Vagina (tissue), 2 donors: ENCODE data around the gene ARHGAP4. TPM values are rescaled to one million over a fixed set of nuclear protein-coding genes. Genes with fewer than 3 reads are reported as not detected.

Source experiments
- DNase-seq, 2 donors: peaks; one replicate each; pipeline ENCODE4 v3.0.0-alpha.2; 2017; ENCODE audit errors: extremely low spot score in 2 of 2
- H3K27ac ChIP-seq: fragments of 200-600 bp; sonication (generic); one replicate; pipeline ENCODE4 v1.5.1; 2019
- H3K27me3 ChIP-seq: fragments of 200-600 bp; sonication (generic); one replicate; pipeline ENCODE4 v1.5.1; 2019
- H3K36me3 ChIP-seq, 2 donors: fragments of 200-600 bp; sonication (generic); one replicate each; pipeline ENCODE4 v1.5.1; 2017 to 2019
- H3K4me1 ChIP-seq: fragments of 200-600 bp; sonication (generic); one replicate; pipeline ENCODE4 v1.5.1; 2019
- H3K4me3 ChIP-seq, 2 donors: fragments of 200-600 bp; sonication (generic); 1 replicate in 1 of 2; 2 replicates in 1 of 2; pipeline ENCODE4 v1.5.1; 2016 to 2019
- H3K9me3 ChIP-seq: fragments of 200-600 bp; sonication (generic); one replicate; pipeline ENCODE4 v1.5.1; 2019
- CTCF ChIP-seq, 3 experiments: fragments of 450-650 bp in 2 of 3; fragments of 200-600 bp in 1 of 3; sonication (generic) in 1 of 3; IDR thresholded peaks; one replicate each; pipeline ENCODE4 v1.5.1; 2017 to 2019; ENCODE audit warnings: antibody characterized with exemption in 3 of 3, mild to moderate bottlenecking in 2 of 3, moderate library complexity in 2 of 3
- POLR2A ChIP-seq, 2 donors: fragments of 450-650 bp; IDR thresholded peaks; one replicate each; pipeline ENCODE4 v1.6.1; 2017; ENCODE audit warnings: antibody characterized with exemption in 2 of 2, mild to moderate bottlenecking in 2 of 2, moderate library complexity in 2 of 2
- POLR2AphosphoS5 ChIP-seq, 2 donors: sonication (generic); formaldehyde crosslinking; IDR thresholded peaks; one replicate each; pipeline ENCODE4 v1.9.0; 2017; ENCODE audit warnings: antibody characterized with exemption in 2 of 2, mild to moderate bottlenecking in 2 of 2, low read depth in 1 of 2; ENCODE audit not compliant: insufficient read depth in 1 of 2
- intact Hi-C: fragments of 100-400 bp; cut with DNase I; formaldehyde crosslinking; loops from one replicate; pipeline ENCODE4 v1.15.1; 2023
- total RNA-seq: library from RNA; depleted of rRNA; stranded (reverse); fragments of >200 nt; gene quantifications from one replicate; pipeline ENCODE4 v1.2.3, GENCODE V29; 2016

Gene ARHGAP4
- total RNA-seq, 1 donor from 2014 or later, result 36.6 TPM

- Histone ChIP-seq H3K9me3 (no peaks in the 10 kb centered on the region), H3K36me3 (peaks cover 0 to 15% of the 10 kb centered on the region in 2 donors), H3K27me3 (no peaks in the 10 kb centered on the region), H3K27ac (no peak overlapping the region), H3K4me1 (peaks cover 50% of the 10 kb centered on the region), H3K4me3 (no peak overlapping the region)
- no peak for DNase-seq
- no peak for TF ChIP-seq POLR2A (IDR thresholded peaks at IDR 0.05)
- TF ChIP-seq CTCF (IDR thresholded peaks at IDR 0.05), result no peak
- no peak for TF ChIP-seq POLR2AphosphoS5 (IDR thresholded peaks at IDR 0.05; ENCODE audit: insufficient read depth in 1 of 2, low read depth in 1 of 2)
- intact Hi-C loops, result no loop called here
Measured at GRCh38 chrX:153967536-153968224, 41.6 kb upstream of the ARHGAP4 start.

GRCh38 chrX:153966841-153967535 lies 40.9 kb upstream of the ARHGAP4 start:
- Histone ChIP-seq H3K4me1 (peaks cover 50% of the 10 kb centered on the region), H3K27me3 (no peaks in the 10 kb centered on the region), H3K9me3 (no peaks in the 10 kb centered on the region), H3K27ac (no peak overlapping the region), H3K4me3 (no peak overlapping the region), H3K36me3 (peaks cover 0 to 21% of the 10 kb centered on the region in 2 donors)
- no peak for DNase-seq
- intact Hi-C loops, result no loop called here
- TF ChIP-seq POLR2AphosphoS5 (IDR thresholded peaks at IDR 0.05; ENCODE audit: insufficient read depth in 1 of 2, low read depth in 1 of 2) (no peak), POLR2A (IDR thresholded peaks at IDR 0.05) (no peak), CTCF (IDR thresholded peaks at IDR 0.05) (no peak)

GRCh38 chrX:153966283-153966688 lies 40.2 kb upstream of the ARHGAP4 start:
- peaks cover 50% of the 10 kb centered on the region for H3K4me1 ChIP-seq
- peaks cover 0 to 28% of the 10 kb centered on the region in 2 donors for H3K36me3 ChIP-seq
- no peaks in the 10 kb centered on the region for H3K9me3 ChIP-seq
- intact Hi-C loops, result no loop called here
- H3K4me3 ChIP-seq, result no peak overlapping the region
- H3K27me3 ChIP-seq, result no peaks in the 10 kb centered on the region
- no peak for DNase-seq
- TF ChIP-seq CTCF (IDR thresholded peaks at IDR 0.05) (no peak), POLR2A (IDR thresholded peaks at IDR 0.05) (no peak), POLR2AphosphoS5 (IDR thresholded peaks at IDR 0.05; ENCODE audit: insufficient read depth in 1 of 2, low read depth in 1 of 2) (no peak)
- no peak overlapping the region for H3K27ac ChIP-seq

GRCh38 chrX:153965406-153965805 lies 39.3 kb upstream of the ARHGAP4 start:
- no peak overlapping the region for H3K27ac ChIP-seq

More at GRCh38 chrX:153965406-153965805, 39.3 kb upstream of the ARHGAP4 start:
- Histone ChIP-seq H3K9me3 (no peaks in the 10 kb centered on the region), H3K4me3 (no peak overlapping the region), H3K27me3 (no peaks in the 10 kb centered on the region), H3K36me3 (peaks cover 0 to 36% of the 10 kb centered on the region in 2 donors), H3K4me1 (peaks cover 50% of the 10 kb centered on the region)
- DNase-seq, result no peak
- intact Hi-C loops, result no loop called here
- TF ChIP-seq CTCF (IDR thresholded peaks at IDR 0.05) (no peak), POLR2A (IDR thresholded peaks at IDR 0.05) (no peak), POLR2AphosphoS5 (IDR thresholded peaks at IDR 0.05; ENCODE audit: insufficient read depth in 1 of 2, low read depth in 1 of 2) (no peak)
